Smooth muscle cell (in vitro differentiated cells): ENCODE data around the gene TBXA2R. TPM values are rescaled to one million over a fixed set of nuclear protein-coding genes. Genes with fewer than 3 reads are reported as not detected.

ENCODE experiments used
- DNase-seq: peaks from one replicate; lab custom pipeline; 2025; ENCODE audit not compliant: unreplicated experiment; lab: John Stamatoyannopoulos, UW
- H2AFZ ChIP-seq: fragments of 200-600 bp; sonication (generic); 2 replicates; pipeline ENCODE4 v1.6.0; 2016; ENCODE audit warnings: antibody characterized with exemption, low read depth, mild to moderate bottlenecking
- H3F3A ChIP-seq: fragments of 200-600 bp; sonication (generic); 2 replicates; pipeline ENCODE4 v1.6.0; 2017; ENCODE audit warnings: antibody characterized with exemption, low read depth
- H3K27ac ChIP-seq: fragments of 200-600 bp; sonication (generic); 2 replicates; pipeline ENCODE4 v1.5.1; 2016; ENCODE audit warnings: low read depth, mild to moderate bottlenecking
- H3K27me3 ChIP-seq: fragments of 200-600 bp; sonication (generic); 2 replicates; pipeline ENCODE4 v1.6.1; 2016; ENCODE audit warnings: low read depth, mild to moderate bottlenecking
- H3K36me3 ChIP-seq: fragments of 200-600 bp; sonication (generic); 2 replicates; pipeline ENCODE4 v1.5.1; 2016; ENCODE audit warnings: low read depth
- H3K4me1 ChIP-seq: fragments of 200-600 bp; sonication (generic); 2 replicates; pipeline ENCODE4 v1.5.1; 2016; ENCODE audit warnings: low read depth
- H3K4me2 ChIP-seq: fragments of 200-600 bp; sonication (generic); 2 replicates; pipeline ENCODE4 v1.6.0; 2016; ENCODE audit warnings: mild to moderate bottlenecking
- H3K4me3 ChIP-seq: fragments of 200-600 bp; sonication (generic); 2 replicates; pipeline ENCODE4 v1.5.1; 2016; ENCODE audit warnings: mild to moderate bottlenecking
- H3K79me2 ChIP-seq: fragments of 200-600 bp; sonication (generic); 2 replicates; pipeline ENCODE4 v1.6.0; 2016; ENCODE audit warnings: low read depth, mild to moderate bottlenecking
- H3K9ac ChIP-seq: fragments of 200-600 bp; sonication (generic); 2 replicates; pipeline ENCODE4 v1.6.0; 2016; ENCODE audit warnings: low read depth
- H3K9me3 ChIP-seq: fragments of 200-600 bp; sonication (generic); replicated peaks from 2 replicates; pipeline ENCODE4 v1.5.1; 2016; ENCODE audit warnings: low read depth
- H4K20me1 ChIP-seq: fragments of 200-600 bp; sonication (generic); 2 replicates; pipeline ENCODE4 v1.6.0; 2016; ENCODE audit warnings: low read depth
- CTCF ChIP-seq: fragments of 200-600 bp; sonication (generic); IDR thresholded peaks from 2 replicates; pipeline ENCODE4 v1.5.1; 2017; ENCODE audit warnings: borderline replicate concordance, mild to moderate bottlenecking, antibody characterized with exemption; ENCODE audit not compliant: insufficient read depth, poor library complexity, severe bottlenecking
- WGBS: methylation state at CpG from one replicate; pipeline ENCODE4 v1.1.7; 2016; ENCODE audit warnings: low lambda C conversion rate; 5-methylcytosine and 5-hydroxymethylcytosine counted together
- polyA plus RNA-seq: library from polyadenylated mRNA; unstranded; fragments of >200 nt; fragmentation: Nextera tagmentation; extraction: Ambion mirVana; gene quantifications from 2 replicates; pipeline ENCODE4 v1.2.1, GENCODE V29; 2016
- total RNA-seq: library from RNA; depleted of rRNA; stranded (reverse); fragments of >200 nt; gene quantifications from 2 replicates; pipeline ENCODE4 v1.2.3, GENCODE V29; 2014

The TBXA2R gene
- total and polyA plus RNA-seq, 2 experiments from 2014 or later, result 1.7 to 9.3 TPM

GRCh38 chr19:3653865-3654513, 47.3 kb upstream of the TBXA2R start:
- peaks cover 2% of the 10 kb centered on the region for H3F3A ChIP-seq
- no peaks in the 10 kb centered on the region for H4K20me1 ChIP-seq
- WGBS, result 97% methylated on average over 20 of the region's 20 CpGs
- H3K79me2 ChIP-seq, result no peaks in the 10 kb centered on the region
- H3K9ac ChIP-seq, result no peak overlapping the region
- no peaks in the 10 kb centered on the region for H3K27me3 ChIP-seq
- H3K9me3 ChIP-seq, result no peaks in the 10 kb centered on the region
- H3K27ac ChIP-seq, result no peak overlapping the region
- TF ChIP-seq CTCF, result peak; percentile 26
- no peak for DNase-seq
- no peaks in the 10 kb centered on the region for H3K36me3 ChIP-seq
- no peak overlapping the region for H3K4me2 ChIP-seq
- H2AFZ ChIP-seq, result no peak overlapping the region
- no peak overlapping the region for H3K4me3 ChIP-seq
- H3K4me1 ChIP-seq, result no peaks in the 10 kb centered on the region

- Histone ChIP-seq H3K36me3 (no peaks in the 10 kb centered on the region), H3K4me3 (no peak overlapping the region), H3K4me1 (no peaks in the 10 kb centered on the region), H3K9me3 (no peaks in the 10 kb centered on the region), H3K9ac (no peak overlapping the region), H4K20me1 (no peaks in the 10 kb centered on the region), H3F3A (peaks cover 2% of the 10 kb centered on the region), H2AFZ (no peak overlapping the region), H3K79me2 (no peaks in the 10 kb centered on the region), H3K27me3 (no peaks in the 10 kb centered on the region), H3K27ac (no peak overlapping the region), H3K4me2 (no peak overlapping the region)
- no peak for TF ChIP-seq CTCF
- 96% methylated on average over 29 of the region's 37 CpGs for WGBS
- DNase-seq, result no peak
Measured at GRCh38 chr19:3653081-3653795, 46.6 kb upstream of the TBXA2R start.

GRCh38 chr19:3652422-3652821, 45.7 kb upstream of the TBXA2R start:
- peaks cover 2% of the 10 kb centered on the region for H3F3A ChIP-seq
- no peaks in the 10 kb centered on the region for H4K20me1 ChIP-seq
- DNase-seq, result no peak
- no peak overlapping the region for H2AFZ ChIP-seq
- no peaks in the 10 kb centered on the region for H3K27me3 ChIP-seq
- H3K9ac ChIP-seq, result no peak overlapping the region
- H3K36me3 ChIP-seq, result no peaks in the 10 kb centered on the region
- 95% methylated on average over 12 of the region's 14 CpGs for WGBS
- H3K4me3 ChIP-seq, result no peak overlapping the region
- no peaks in the 10 kb centered on the region for H3K4me1 ChIP-seq
- H3K9me3 ChIP-seq, result no peaks in the 10 kb centered on the region
- no peak overlapping the region for H3K4me2 ChIP-seq
- no peak overlapping the region for H3K27ac ChIP-seq
- no peaks in the 10 kb centered on the region for H3K79me2 ChIP-seq
- TF ChIP-seq CTCF, result no peak

GRCh38 chr19:3651684-3652083, 45.0 kb upstream of the TBXA2R start:
- no peak for TF ChIP-seq CTCF
- DNase-seq, result no peak
- H3K27me3 ChIP-seq, result no peaks in the 10 kb centered on the region
- no peak overlapping the region for H3K4me3 ChIP-seq
- H3K79me2 ChIP-seq, result no peaks in the 10 kb centered on the region
- H3K36me3 ChIP-seq, result no peaks in the 10 kb centered on the region
- no peak overlapping the region for H3K27ac ChIP-seq
- 97% methylated on average over 28 of the region's 33 CpGs for WGBS
- no peaks in the 10 kb centered on the region for H4K20me1 ChIP-seq
- H2AFZ ChIP-seq, result no peak overlapping the region
- peaks cover 2% of the 10 kb centered on the region for H3F3A ChIP-seq
- H3K9me3 ChIP-seq, result no peaks in the 10 kb centered on the region
- no peaks in the 10 kb centered on the region for H3K4me1 ChIP-seq
- H3K4me2 ChIP-seq, result no peak overlapping the region
- no peak overlapping the region for H3K9ac ChIP-seq
